K562 (cell line): Measurements from ENCODE around the gene TCEA3. TPM values are rescaled to one million over a fixed set of nuclear protein-coding genes. Genes with fewer than 3 reads are reported as not detected.

ENCODE experiments used
- ARID3A ChIP-seq: IDR thresholded peaks from 2 replicates; pipeline ENCODE4 v1.6.1; 2012; ENCODE audit warnings: low read depth, low read length, improper control_type of control experiment, borderline replicate concordance
- BRF1 ChIP-seq: IDR thresholded peaks from 3 replicates; pipeline ENCODE4 v1.6.1; 2011; ENCODE audit warnings: borderline replicate concordance, mild to moderate bottlenecking; ENCODE audit not compliant: insufficient read length; ENCODE audit errors: extremely low read depth
- C11orf30 ChIP-seq: fragments of 450-650 bp; IDR thresholded peaks from 2 replicates; pipeline ENCODE4 v1.6.1; 2016; ENCODE audit warnings: low read depth, mild to moderate bottlenecking
- HMG20B ChIP-seq: fragments of 250-450 bp; sonication (Bioruptor Pico); IDR thresholded peaks from 2 replicates; pipeline ENCODE4 v1.5.0; 2021; ENCODE audit warnings: mild to moderate bottlenecking
- HNRNPK ChIP-seq: fragments of 200-400 bp; formaldehyde crosslinking; IDR thresholded peaks from one replicate; pipeline ENCODE4 v1.6.1; 2018; ENCODE audit warnings: mild to moderate bottlenecking, low read depth, low read length; ENCODE audit not compliant: poor library complexity, severe bottlenecking
- MBD1 ChIP-seq: fragments of 250-450 bp; sonication (Bioruptor Pico); IDR thresholded peaks from 2 replicates; pipeline ENCODE4 v1.8.0; 2022; ENCODE audit warnings: inconsistent platforms
- MECOM ChIP-seq: fragments of 250-450 bp; sonication (Bioruptor Pico); IDR thresholded peaks from 2 replicates; pipeline ENCODE4 v1.8.0; 2022; ENCODE audit warnings: inconsistent platforms
- MED1 ChIP-seq: sonication (generic); formaldehyde crosslinking; IDR thresholded peaks from 2 replicates; pipeline ENCODE4 v1.8.1; 2023; ENCODE audit warnings: missing genetic modification reagents, borderline replicate concordance
- NCOA4 ChIP-seq: fragments of 450-650 bp; IDR thresholded peaks from 2 replicates; pipeline ENCODE4 v1.6.1; 2018; ENCODE audit warnings: mild to moderate bottlenecking; ENCODE audit not compliant: partially characterized antibody
- RBM17 ChIP-seq: fragments of 200-400 bp; formaldehyde crosslinking; IDR thresholded peaks from 2 replicates; pipeline ENCODE4 v1.6.1; 2017; ENCODE audit warnings: low read depth, mild to moderate bottlenecking, low read length, borderline replicate concordance
- RREB1 ChIP-seq: fragments of 250-450 bp; sonication (Bioruptor Pico); IDR thresholded peaks from 2 replicates; pipeline ENCODE4 v1.4.0; 2020
- SMARCA4 ChIP-seq: fragments of 450-650 bp; IDR thresholded peaks from 2 replicates; pipeline ENCODE4 v1.6.1; 2016
- TCF15 ChIP-seq: fragments of 250-450 bp; sonication (Bioruptor Pico); IDR thresholded peaks from 2 replicates; pipeline ENCODE4 v1.8.0; 2022; ENCODE audit warnings: moderate library complexity, mild to moderate bottlenecking, inconsistent platforms
- TCF7 ChIP-seq: sonication (generic); IDR thresholded peaks from 2 replicates; pipeline ENCODE4 v1.6.1; 2016; ENCODE audit warnings: antibody characterized with exemption, borderline replicate concordance
- TCF7L2 ChIP-seq: fragments of 150-350 bp; IDR thresholded peaks from 2 replicates; pipeline ENCODE4 v1.6.1; 2016; ENCODE audit warnings: low read depth, mild to moderate bottlenecking, low read length, moderate library complexity
- ZNF143 ChIP-seq: sonication (generic); formaldehyde crosslinking; IDR thresholded peaks from 2 replicates; pipeline ENCODE4 v1.9.0; 2022; ENCODE audit warnings: mild to moderate bottlenecking, missing genetic modification reagents
- ZNF184 ChIP-seq: sonication (generic); formaldehyde crosslinking; IDR thresholded peaks from 2 replicates; pipeline ENCODE4 v1.5.0; 2020; ENCODE audit warnings: missing genetic modification reagents
- ZNF766 ChIP-seq: fragments of 200-800 bp; sonication (Bioruptor generic); conservative IDR thresholded peaks from 2 replicates; pipeline ENCODE4 v1.6.1; 2016; ENCODE audit warnings: missing genetic modification characterization, missing compliant biosample characterization
- polyA plus RNA-seq, 8 experiments: library from polyadenylated mRNA; depleted of rRNA in 4 of 8; stranded (reverse) in 5 of 8; unstranded in 3 of 8; fragments of >200 nt; fragmentation: Nextera tagmentation in 2 of 8; fragmentation: Illumina TruSeq in 1 of 8; extraction: Ambion mirVana in 2 of 8; extraction: Trizol in 1 of 8; gene quantifications; 2 replicates each; pipeline versions ENCODE4 v1.2.1 to v1.2.3, GENCODE V29; 2011 to 2014; ENCODE audit warnings: inconsistent platforms in 1 of 8, missing spikeins in 1 of 8
- total RNA-seq, 7 experiments: library from RNA; depleted of rRNA in 6 of 7; stranded (reverse); fragments of >200 nt in 6 of 7; fragmentation: Illumina TruSeq in 2 of 7; extraction: Trizol in 2 of 7; gene quantifications; 2 replicates each; pipeline versions ENCODE4 v1.2.1 to v1.2.3, GENCODE V29; 2011 to 2021; ENCODE audit warnings: low replicate concordance in 1 of 7

TCEA3 gene
- total and polyA plus RNA-seq, 9 of the 15 experiments (the other 6 are each of a cell fraction or from before 2014, with no cell fraction given) = 0.03 to 0.55 (median 0.36) TPM

GRCh38 chr1:23344111-23344986 is 80.2 kb downstream of the TCEA3 start, which contains the start of gene HNRNPR (continued):
- TF ChIP-seq RREB1 (CRISPR knock-in tag) (peak; percentile 52; the same call in 1 of the 2 replicates), ZNF184 (no peak), C11orf30 (no peak), MBD1 (CRISPR knock-in tag) (no peak; the same call in 1 of the 2 replicates), SMARCA4 (no peak; the same call in 1 of the 2 replicates), TCF15 (CRISPR knock-in tag) (0 out of 2 replicates have a peak, but pooled peaks have one; percentile 64), ZNF766 (CRISPR knock-in tag) (peak; percentile 69; the same call in 1 of the 2 replicates), MECOM (CRISPR knock-in tag) (0 out of 2 replicates have a peak, but pooled peaks have one; percentile 41), HNRNPK (no peak), RBM17 (no peak), TCF7 (no peak), MED1 (no peak), ZNF143 (CRISPR knock-in tag) (no peak), TCF7L2 (no peak), NCOA4 (no peak), BRF1 (no peak), HMG20B (no peak), ARID3A (no peak)
